GM18508 (cell line): ENCODE measurements around the gene XPC.
"Not testable (repeated sequence)": the region's sequence is repeated elsewhere in the genome, so short reads cannot be mapped to it uniquely, and the experiment has no call there.

ENCODE experiments used
- ATAC-seq: cut with Tn5 transposase; IDR thresholded peaks from one replicate; pipeline ENCODE4 v1.9.1; 2021; ENCODE audit warnings: moderate number of reproducible peaks; ENCODE audit not compliant: insufficient read depth, unreplicated experiment

XPC gene

DNA sequence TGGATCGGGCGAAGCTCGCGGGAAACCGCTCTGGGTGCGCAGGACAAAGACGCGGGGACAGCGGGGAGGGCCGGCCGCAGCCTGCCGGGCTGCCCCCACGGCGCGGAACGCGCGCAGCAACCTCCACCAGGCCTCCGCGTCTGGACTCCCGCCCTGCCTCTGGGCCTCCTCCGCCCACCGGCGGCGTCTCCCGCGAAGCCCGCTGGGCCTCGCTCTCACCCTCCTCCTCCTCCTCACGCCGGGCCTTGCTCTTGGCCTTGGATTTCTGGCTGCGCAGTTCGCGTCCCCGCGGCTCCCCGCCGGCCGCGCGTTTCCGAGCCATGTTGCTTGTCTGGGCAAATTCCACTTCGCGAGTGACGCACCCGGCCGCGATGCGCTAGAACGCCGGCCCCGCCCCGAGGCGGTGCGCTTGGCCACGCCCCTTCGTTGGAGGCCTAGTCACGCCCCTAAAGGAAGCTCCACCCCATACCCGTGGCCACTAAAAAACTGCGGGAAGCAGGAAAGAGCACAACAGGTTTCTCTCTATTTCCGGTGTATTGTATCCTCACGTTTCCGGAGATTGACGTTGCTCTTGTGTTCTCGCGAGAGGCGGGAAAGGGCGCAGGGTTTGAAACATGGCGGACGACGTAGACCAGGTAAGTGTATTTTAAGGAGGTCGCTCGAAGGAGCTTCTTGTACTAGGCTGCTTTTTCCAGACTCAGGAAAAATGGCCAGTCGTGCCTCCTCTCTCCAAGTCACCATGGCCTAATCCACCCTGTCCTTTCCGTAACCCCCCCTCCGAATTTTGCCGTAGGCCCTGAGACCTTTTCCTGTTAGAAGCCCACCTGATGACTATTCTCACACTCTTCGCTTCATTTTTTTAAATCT, at the start of gene XPC, which contains the start of gene LSM3:
TSS of gene XPC (minus strand) at position 355 of the 867 bp plus-strand sequence. CDS start at position 322, 33 bp downstream.
TSS of gene LSM3 (plus strand) at position 571 of the 867 bp plus-strand sequence. CDS start at position 615, 44 bp downstream.
- peak; percentile 88 for ATAC-seq

DNA sequence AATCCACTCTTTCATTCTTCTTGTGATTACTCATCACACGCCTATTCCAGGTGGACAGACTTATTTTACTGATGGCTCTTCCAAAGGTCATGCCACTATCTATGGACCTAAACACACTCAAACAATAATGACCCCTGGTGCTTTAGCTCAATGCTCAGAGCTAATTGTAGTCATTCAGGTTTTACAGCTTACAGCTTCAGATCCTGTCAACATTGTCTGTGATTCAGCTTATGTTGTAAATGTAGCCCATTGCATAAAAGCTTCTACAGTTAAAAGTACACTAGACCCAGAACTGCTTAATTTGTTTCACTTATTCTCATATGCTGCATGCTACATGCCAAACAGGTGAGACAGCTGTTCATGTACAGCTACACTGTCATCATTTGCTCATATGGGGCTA, 49.5 kb upstream of the XPC start:
- ATAC-seq: no peak

DNA sequence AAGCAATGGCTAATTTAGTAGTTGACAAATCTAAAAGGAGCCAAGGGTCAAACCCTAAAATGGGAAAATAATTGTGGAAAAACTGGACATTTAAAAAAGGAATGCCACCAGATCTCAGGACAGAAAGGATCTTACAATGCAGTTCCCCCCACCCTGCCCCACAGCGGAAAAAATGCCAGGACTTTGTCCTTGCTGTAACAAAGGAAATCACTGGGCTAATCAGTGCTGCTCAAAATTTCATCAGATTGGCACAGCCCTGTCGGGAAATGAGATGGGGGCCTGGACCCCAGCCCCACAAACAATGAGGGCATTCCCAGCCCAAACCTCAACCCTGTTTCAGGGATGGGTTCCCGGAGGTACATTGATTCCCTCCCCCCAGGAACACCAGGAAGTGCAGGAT, 48.0 kb upstream of the XPC start:
- ATAC-seq: not testable (repeated sequence)

DNA sequence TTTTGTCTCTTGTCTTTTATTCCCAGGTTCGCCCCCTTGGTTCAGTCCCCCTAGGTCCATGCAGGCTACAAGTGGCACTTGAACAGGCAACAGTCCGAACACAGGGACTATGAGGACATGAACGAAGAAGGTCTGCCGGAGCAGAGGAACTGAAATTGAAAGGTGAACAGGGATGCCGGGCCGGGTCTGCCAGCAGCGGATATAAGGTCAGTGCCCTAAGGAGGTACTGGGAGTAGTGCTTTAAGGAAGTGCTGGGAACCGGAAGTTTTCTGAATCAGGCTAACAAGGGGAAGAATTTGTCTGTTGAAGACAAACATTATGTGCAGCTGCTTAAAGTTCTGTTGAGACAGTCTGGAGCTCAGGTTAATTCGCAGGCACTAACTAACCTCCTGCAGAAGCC, 47.0 kb upstream of the XPC start:
- ATAC-seq: no peak

DNA sequence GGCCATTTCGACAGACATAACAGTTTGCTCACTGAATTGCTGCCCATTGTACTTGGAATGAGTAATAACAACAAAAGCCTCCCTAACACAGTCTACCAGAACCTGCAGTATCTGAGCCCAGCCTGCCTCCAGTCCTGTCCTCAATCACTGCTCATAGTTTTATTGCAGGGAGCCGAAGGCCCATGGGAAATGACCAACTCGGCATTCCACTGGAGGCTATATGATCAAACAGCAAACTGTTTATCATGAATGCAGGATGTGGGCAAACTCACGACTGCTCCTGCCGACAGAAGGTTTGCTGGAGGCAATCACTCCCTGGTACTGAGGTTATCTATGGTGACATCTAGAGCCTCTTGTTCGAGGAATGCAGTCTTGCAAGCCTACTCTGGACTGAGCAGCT, 46.5 kb upstream of the XPC start:
- no peak for ATAC-seq

DNA sequence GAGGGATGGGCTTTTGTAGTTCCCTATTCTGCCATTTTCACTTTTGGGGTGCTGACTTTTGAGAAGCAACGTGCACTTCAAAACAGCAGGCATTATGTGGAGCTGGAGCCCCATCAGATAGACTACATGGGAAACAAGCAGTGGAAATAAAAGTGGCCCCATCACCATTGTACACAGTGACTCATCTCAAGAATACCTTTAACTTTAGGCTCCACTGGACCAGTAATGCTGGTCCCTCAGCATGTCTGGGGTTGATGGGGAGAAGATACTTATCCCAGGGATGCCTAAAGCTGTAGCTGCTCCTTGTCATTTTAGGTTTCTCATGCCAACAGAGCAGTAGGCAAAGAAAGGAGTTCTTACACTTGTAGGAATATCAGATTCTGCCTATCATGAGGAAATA, 45.2 kb upstream of the XPC start:
- no peak for ATAC-seq

DNA sequence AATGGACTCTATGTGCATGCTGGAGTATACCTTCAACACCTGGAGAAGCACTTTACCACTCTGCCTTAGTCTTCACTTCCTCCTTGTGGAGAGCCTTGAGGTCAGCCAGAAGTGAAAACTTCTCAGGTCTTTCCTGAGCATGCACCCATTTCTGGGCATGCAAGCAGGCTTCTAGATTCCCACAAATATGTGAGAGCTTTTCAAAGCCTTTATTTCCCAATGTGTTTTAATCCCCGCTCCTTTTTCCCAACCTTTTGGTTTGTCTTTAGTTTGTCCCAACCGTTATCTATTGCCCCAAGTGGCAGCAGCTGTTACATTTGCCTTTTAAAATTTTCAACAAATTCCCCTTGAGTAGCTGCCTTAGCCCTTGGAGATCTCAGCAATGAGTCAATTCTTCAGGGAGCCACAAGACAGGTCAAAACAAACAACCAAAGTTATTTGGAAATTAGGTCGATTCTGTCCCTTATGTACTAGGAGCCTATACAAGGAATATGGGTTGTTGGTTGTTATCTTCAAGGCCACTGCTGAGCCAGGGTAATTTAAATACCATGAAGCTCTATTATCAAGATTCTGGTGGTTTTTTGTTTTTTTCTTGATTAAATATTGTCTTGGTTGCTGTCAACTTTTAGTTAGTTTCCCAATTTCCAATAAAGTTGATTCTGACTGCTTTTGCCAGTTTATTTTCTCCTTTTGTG, 44.6 kb upstream of the XPC start:
- ATAC-seq: no peak

DNA sequence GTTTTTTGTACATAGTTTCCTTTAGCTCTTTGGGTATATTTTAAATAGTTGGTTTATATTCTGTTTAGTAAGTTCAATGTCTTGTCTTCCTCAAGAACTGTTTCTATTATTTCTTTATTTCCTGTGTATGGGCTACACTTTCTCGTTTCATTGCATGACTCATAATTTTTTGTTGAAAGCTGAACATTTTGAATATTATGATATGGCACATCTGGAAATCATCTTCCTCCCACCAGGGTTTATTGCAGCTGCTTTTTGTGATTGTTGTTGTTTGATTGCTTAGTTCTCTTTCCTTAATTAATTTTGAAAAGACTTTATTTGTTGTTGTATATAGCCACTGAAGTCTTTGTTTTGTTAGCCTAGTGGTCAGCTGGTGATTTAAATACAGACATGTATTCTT, 44.1 kb upstream of the XPC start:
- no peak for ATAC-seq

DNA sequence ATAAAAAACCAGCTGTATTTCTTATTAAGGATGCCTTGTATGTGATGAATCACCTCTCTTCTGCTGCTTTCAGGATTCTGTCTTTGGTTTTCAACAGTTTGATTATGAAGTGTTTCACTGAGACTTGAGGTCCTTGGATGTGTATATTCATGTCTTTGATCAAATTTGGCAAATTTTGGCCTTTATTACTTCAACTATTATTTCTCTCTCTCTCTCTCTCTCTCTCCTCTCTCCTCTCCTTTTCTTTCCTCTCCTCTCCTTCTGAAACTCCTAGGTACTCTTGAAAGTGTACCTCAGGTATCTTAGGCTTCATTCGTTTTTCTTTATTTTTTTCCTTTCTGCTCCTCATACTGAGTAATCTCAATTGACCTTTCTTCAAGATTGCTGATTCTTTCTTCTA, 43.5 kb upstream of the XPC start:
- no peak for ATAC-seq

DNA sequence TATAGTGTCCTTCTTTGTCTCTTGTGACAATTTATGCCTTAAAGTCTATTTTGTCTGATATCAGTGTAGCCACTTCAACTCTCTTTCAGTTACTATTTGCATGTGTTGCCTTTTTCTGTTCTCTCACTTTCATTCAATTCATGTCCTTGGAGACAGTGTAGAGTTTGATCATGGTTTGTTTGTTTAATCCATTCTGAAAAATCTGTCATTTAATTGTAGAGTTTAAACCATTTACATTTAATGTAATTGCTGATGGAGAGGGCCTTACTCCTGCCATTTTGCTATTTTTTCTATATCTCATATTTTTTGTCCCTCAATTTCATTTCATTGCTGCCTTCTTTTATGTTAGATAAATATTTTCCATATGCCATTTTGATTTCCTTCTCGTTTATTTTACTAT, 42.5 kb upstream of the XPC start:
- no peak for ATAC-seq

DNA sequence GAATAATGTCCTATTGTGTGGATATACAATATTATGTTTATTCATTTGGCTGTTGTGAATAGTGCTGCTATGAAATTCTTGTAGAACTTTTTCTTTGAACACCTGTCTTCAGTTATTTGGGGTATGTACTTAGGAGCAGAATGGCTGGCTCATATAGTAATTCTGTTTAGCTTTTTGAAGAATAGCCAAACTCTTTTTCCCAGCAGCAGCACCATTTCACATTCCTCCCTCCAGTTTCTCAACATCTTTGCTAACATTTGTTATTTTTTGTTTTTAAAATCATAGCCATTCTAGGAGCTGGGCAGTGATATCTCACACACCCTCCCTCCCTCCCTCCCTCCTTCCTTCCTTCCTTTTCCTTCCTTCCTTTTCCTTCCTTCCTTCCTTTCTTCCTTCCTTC, 40.0 kb upstream of the XPC start:
- ATAC-seq: no peak

DNA sequence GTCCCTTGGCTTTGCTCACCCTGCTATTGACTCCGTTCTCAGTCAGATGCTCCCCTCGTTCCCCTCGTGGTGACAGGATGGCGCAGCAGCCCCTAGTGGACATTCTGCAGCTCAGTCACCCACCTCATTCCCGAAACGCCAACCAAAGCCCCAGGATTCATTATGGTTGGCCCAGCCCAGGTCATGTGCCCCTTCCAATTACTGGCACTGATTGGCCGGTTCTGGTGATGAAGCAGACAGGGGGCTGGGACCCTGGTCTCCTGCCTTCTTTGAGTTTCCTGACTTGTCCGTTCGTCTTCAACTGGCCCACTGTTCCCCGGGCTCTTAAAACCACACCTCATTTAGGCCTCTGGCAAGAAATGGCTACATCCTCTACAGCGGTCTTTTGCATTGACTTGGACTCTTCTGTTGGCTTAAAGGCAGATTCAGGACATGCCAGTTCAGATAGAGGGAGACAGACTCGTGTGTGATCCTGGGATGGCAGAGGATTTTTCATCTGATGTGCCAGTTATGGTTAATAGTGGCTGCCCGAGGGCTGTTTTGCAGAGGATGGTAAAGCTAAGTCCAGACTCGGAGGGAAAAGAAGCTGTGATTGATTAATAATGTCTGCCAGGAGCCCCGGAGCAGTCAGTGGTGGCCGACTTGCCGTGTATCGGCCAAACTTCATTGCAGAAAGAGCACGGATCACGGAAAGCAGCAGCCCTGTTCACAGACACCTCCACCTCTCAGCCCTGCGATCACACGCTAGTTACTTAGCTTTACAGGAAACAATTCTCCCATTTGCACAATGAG, 38.1 kb upstream of the XPC start:
- ATAC-seq: no peak

DNA sequence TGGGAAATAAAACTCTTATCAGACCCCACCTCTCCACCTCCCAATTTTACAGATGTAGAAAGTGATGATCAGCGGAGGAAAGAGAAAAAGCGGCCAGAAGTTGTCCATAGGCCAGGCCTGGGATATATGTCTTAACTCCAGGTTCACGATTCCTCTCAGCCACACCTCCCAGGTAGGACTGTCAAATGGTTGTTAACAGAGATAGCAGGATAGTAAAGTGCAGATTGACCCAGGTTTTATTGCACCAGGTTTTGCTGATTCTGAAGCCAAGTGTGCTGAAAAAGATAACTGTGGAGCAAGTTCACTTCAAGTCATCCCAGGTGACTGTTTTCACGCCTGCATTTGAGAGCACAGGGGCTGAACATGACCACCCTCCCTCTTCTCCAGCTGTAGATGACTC, 36.4 kb upstream of the XPC start:
- ATAC-seq: no peak

DNA sequence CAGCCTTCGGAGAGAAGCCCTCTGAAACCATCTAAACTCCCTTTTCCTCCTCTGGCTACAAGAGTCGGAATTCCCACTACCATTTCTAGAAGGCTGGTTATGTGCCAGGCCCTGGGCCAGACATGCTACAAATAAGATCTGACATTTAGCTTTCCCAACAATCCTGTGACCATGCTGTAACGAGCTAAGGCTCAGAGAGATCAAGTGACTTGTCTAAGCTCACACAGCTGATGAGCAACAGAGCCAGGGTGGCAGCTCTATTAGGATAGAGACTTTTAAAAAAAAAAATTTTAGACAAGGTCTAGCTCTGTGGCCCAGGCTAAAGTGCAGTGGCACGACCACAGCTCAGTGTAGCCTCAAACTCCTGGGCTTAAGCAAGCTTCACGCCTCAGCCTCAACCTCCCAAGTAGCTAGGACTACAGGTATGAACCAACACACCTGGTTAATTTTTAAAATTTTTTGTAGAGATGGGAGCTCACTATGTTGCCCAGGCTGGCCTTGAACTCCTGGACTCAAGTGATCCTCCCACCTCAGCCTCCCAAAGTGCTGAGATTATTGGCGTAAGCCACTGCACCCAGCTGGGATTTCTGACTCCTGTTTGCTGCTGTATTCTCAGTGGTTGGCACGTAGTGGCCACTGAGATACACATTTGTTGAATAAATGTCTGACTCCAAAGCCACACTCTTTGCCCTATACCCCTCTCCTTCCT, 34.8 kb upstream of the XPC start:
- no peak for ATAC-seq

DNA sequence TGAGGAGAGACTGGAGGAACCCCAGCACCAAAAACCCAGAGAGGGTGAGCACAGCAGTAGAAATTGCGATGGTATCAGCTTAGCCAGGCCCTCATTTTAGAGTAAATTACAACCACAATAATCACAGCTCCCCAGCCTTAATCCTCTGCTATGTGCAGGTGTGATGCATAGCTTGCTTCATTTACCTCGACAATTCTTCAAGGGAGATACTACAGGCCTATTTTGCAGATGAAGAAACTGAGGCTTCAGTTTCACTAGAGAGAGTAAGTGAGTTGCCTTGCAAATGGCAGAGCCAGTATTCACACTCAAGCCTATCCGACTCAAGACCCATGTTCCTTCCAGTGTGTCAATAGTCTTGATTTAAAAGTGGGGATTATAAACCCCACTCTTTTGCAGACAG, 33.6 kb upstream of the XPC start:
- no peak for ATAC-seq

DNA sequence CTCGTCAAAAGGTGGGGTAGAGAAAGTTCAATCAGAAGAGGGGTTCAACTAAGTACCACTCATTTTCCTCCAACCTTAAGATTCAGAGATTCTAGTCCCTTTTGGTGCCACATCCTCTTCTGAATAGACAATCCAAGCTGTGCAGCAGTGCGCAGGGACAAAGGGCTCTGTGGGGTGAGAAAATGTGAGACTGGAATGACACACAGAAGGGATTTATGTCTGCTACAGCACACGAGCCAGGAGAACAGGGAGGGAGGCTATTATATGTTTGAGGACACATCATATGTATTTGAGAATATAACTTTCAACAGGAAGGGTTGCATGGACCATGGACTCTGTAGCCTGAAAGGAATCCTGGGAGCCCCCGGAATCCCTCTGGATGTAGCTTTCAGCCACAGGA, 33.2 kb upstream of the XPC start:
- no peak for ATAC-seq

DNA sequence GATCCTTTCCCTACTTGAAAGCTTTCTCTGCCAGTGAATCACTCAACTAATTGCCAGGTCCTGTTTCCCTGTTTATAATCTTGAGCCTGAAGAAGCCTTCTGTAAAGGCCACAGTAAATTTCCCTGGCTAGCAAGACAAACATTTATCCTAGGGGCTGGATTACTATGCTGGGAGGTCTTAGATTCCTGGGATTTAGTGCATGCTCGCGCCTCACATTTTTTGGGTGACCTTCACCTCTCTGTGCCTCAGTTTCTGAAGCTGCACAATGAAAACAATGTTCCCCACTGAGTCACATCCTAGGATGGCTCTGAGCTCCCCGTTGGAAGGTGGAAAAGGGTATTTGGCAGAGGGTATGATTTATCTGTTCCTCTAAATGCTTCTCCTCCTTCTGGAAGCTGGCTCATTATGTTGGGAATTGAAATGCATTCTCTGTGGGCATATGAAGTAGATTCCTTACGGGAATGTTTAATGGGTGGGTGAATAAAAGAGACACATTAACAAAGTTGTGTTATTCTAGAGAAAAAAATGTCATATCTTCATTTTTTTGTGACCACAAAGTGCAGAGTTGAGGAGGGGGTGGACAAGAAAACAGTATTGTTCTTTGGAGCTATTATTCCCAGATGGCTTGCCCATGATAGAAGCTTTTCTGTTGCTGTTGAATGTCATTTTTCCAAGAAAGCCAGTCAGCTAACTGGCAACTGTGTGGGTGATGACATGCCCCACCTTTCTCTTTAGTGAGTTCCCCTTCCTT, 32.6 kb upstream of the XPC start:
- ATAC-seq: no peak

DNA sequence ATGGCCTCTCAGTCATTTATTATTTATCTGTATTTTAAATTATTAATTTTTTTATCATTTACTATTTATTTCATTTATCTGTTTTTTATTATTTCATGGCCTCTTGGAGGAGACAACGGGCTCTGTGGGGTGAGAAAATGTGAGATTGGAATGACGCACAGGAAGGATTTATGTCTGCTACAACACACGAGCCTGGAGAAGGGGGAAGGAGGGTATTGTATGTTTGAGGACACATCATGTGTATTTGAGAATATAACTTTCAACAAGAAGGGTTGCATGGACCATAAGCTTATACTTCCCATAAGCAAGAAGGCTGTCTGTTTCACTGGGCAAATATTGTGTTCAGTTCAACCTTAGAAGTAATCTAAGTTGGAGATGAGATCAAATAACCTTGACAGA, 31.9 kb upstream of the XPC start:
- no peak for ATAC-seq

DNA sequence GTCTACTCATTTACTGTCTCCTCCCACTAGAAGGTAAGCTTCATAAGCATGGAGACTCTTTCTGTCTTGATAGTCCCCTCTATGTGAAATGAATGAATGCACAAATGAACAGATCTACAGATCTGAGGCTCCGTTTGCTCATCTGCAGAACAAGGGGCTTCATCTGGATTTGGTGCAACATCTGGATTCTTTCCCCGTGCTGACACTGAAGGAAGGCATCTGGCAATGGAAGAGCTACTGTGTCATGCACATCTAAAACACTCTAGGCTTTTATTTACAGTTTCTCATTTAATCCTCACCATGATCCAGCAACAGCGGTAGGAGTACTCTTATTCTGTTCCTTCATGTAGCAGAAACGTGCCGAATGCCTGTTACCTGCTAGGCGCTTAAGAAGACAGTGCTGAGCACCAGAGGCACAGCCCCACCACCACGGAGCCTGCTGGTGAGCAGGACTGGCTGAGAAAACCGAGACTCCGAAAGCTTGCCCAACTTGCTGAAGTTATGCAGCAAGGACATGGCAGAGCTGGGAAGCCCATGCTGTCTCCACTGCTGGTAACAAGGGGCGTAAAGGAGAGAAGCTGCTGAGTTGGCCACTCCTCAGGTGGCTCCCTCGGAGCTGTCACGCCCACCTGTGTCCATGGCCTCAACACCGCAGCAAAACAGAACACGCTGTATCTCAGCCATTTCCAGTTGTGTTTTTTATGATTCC, 31.3 kb upstream of the XPC start:
- ATAC-seq: no peak
